A673 (cell line): Measurements from ENCODE around the gene ANGPTL2. TPM values are rescaled to one million over a fixed set of nuclear protein-coding genes. Genes with fewer than 3 reads are reported as not detected.

ENCODE experiments used
- BruUV-seq: library from RNA; stranded (reverse); fragments of 400-500 nt; replicated peaks from 2 replicates; lab custom pipeline; 2021; lab: Mats Ljungman, UMichigan
- CTCF ChIA-PET: fragments of 300-600 bp; sonication (Branson Sonifier 250); formaldehyde crosslinking; loops from one replicate; lab custom pipeline; 2022; ENCODE audit warnings: antibody characterized with exemption; lab: Charles Lee
- POLR2A ChIA-PET: fragments of 300-600 bp; sonication (Branson Sonifier 250); formaldehyde crosslinking; loops from one replicate; lab custom pipeline; 2022; ENCODE audit warnings: antibody characterized with exemption; ENCODE audit not compliant: low non-redundant PET; lab: Charles Lee
- DNase-seq: peaks from one replicate; pipeline ENCODE4 v3.0.0-alpha.2; 2015; ENCODE audit warnings: low spot score
- H3K27ac ChIP-seq: fragments of 200-600 bp; sonication (generic); 2 replicates; pipeline ENCODE4 v1.5.1; 2016; ENCODE audit warnings: mixed run types, low read depth, mild to moderate bottlenecking, mixed read lengths, antibody characterized with exemption, low read length; ENCODE audit not compliant: poor library complexity, severe bottlenecking
- H3K27me3 ChIP-seq: fragments of 200-600 bp; sonication (generic); replicated peaks from 2 replicates; pipeline ENCODE4 v1.6.1; 2017; ENCODE audit warnings: mixed run types, low read depth, mild to moderate bottlenecking, mixed read lengths, antibody characterized with exemption, low read length; ENCODE audit not compliant: insufficient read depth, poor library complexity
- H3K36me3 ChIP-seq: fragments of 200-600 bp; sonication (generic); 2 replicates; pipeline ENCODE4 v1.6.1; 2016; ENCODE audit warnings: mixed run types, mild to moderate bottlenecking, mixed read lengths, antibody characterized with exemption, low read length; ENCODE audit not compliant: insufficient read depth, poor library complexity, severe bottlenecking
- H3K4me1 ChIP-seq: fragments of 200-600 bp; sonication (generic); 2 replicates; pipeline ENCODE4 v1.6.1; 2017; ENCODE audit warnings: mixed run types, mild to moderate bottlenecking, mixed read lengths, antibody characterized with exemption, low read length; ENCODE audit not compliant: insufficient read depth, poor library complexity, severe bottlenecking
- H3K4me3 ChIP-seq: fragments of 200-600 bp; sonication (generic); 2 replicates; pipeline ENCODE4 v1.5.1; 2016; ENCODE audit warnings: low read depth, mixed run types, mild to moderate bottlenecking, mixed read lengths, low read length; ENCODE audit not compliant: poor library complexity, severe bottlenecking
- H3K9me3 ChIP-seq: fragments of 200-600 bp; sonication (generic); 2 replicates; pipeline ENCODE4 v1.6.1; 2016; ENCODE audit warnings: mixed run types, low read depth, mild to moderate bottlenecking, mixed read lengths, antibody characterized with exemption, low read length; ENCODE audit not compliant: poor library complexity, severe bottlenecking
- EZH2 ChIP-seq: fragments of 200-600 bp; sonication (generic); IDR thresholded peaks from 2 replicates; pipeline ENCODE4 v1.6.1; 2017; ENCODE audit warnings: borderline replicate concordance, low read depth, mild to moderate bottlenecking, mixed read lengths, antibody characterized with exemption, low read length; ENCODE audit not compliant: poor library complexity, severe bottlenecking
- intact Hi-C: fragments of 100-400 bp; cut with micrococcal nuclease; formaldehyde crosslinking; loops from one replicate; pipeline ENCODE4 v1.10.0; 2022; ENCODE audit not compliant: unreplicated experiment
- total RNA-seq: library from RNA; stranded (reverse); gene quantifications from 2 replicates; pipeline ENCODE4 v1.2.3, GENCODE V29; 2021
- TF ChIP-seq, protein P1 (sequence below): fragments of 300-800, 200-600 bp; sonication (generic); conservative IDR thresholded peaks from 2 replicates; pipeline ENCODE4 v1.5.1; 2017; ENCODE audit warnings: low read depth, mild to moderate bottlenecking, antibody characterized with exemption, low read length, moderate library complexity, mixed read lengths

Gene ANGPTL2
- total RNA-seq, 1 experiment from 2014 or later = 2.5 TPM

DNA sequence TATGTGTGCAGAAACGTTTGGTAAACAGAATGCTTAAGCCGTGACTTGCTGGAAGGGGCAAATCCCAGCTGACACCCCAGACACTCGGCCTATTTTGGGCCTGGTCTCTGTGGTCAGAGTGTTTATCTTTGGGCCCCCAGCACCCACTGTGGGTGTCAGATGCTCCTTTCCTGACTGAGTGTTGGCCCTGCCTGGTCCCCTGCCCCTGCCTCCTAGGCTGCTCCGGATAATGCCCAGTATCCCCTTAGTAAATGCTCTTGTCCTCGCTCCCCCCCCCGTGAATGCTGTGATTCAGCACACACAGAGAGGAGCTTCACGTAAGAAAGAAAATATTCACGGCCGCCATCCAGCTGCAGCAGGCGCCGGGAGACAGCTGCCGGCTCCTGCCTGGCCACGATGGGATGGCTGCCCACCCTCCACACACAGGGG is 11.3 kb upstream of the ANGPTL2 start:
- no peak for DNase-seq
- no TSS peak for BruUV-seq

DNA sequence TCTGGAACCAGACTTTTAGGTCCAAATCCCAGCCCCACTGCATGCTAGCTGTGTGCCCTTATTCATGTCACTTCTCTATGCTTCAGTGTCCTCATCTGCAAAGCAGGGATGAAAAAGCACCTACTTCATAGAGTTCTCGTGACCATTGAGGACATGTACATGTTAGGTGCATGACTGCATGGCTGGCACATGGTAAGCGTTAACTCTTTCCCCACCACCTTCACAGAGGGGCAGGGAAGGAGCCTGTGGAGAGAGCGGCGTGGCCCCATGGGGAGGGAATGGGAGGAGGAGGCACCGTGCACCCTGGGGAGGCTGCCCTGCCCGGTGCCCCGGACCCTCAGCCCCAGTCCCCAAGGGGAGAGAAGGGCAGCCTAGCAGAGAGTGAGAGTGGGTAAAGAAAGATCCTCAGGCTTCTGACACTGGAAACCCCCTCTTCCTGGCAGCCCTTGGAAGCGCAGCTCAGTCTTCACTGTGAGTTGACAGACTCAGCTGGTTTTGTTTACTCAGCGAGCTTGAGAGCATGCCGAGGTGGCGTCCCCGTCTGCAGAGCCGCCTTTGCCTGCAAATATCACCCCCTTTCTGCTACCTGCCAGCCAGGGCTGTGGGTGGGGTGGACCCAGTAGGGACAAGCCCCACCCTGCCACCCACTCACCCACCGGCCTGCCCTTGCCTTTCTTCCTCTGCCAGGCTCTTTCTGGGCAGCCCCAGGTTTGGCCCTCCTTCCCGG is 10.6 kb upstream of the ANGPTL2 start:
- no peak overlapping the region for H3K27ac ChIP-seq
- no peaks in the 10 kb centered on the region for H3K27me3 ChIP-seq
- POLR2A ChIA-PET = no interaction called here
- TF ChIP-seq, protein P1, sequence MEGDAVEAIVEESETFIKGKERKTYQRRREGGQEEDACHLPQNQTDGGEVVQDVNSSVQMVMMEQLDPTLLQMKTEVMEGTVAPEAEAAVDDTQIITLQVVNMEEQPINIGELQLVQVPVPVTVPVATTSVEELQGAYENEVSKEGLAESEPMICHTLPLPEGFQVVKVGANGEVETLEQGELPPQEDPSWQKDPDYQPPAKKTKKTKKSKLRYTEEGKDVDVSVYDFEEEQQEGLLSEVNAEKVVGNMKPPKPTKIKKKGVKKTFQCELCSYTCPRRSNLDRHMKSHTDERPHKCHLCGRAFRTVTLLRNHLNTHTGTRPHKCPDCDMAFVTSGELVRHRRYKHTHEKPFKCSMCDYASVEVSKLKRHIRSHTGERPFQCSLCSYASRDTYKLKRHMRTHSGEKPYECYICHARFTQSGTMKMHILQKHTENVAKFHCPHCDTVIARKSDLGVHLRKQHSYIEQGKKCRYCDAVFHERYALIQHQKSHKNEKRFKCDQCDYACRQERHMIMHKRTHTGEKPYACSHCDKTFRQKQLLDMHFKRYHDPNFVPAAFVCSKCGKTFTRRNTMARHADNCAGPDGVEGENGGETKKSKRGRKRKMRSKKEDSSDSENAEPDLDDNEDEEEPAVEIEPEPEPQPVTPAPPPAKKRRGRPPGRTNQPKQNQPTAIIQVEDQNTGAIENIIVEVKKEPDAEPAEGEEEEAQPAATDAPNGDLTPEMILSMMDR = no peak
- no peak for TF ChIP-seq EZH2
- intact Hi-C loops = no loop called here
- no peak overlapping the region for H3K4me3 ChIP-seq
- H3K4me1 ChIP-seq = no peaks in the 10 kb centered on the region
- CTCF ChIA-PET = no interaction called here
- no peak for DNase-seq
- BruUV-seq = no TSS peak
- H3K9me3 ChIP-seq = no peaks in the 10 kb centered on the region
- no peaks in the 10 kb centered on the region for H3K36me3 ChIP-seq

More for the DNA sequence above, 11.3 kb upstream of the ANGPTL2 start:
- intact Hi-C loops = no loop called here
- Histone ChIP-seq H3K4me3 (no peak overlapping the region), H3K4me1 (no peaks in the 10 kb centered on the region), H3K27ac (no peak overlapping the region), H3K9me3 (no peaks in the 10 kb centered on the region), H3K36me3 (no peaks in the 10 kb centered on the region), H3K27me3 (no peaks in the 10 kb centered on the region)
- CTCF ChIA-PET = no interaction called here
- POLR2A ChIA-PET = no interaction called here
- TF ChIP-seq EZH2 = no peak
- TF ChIP-seq, protein P1 = no peak

DNA sequence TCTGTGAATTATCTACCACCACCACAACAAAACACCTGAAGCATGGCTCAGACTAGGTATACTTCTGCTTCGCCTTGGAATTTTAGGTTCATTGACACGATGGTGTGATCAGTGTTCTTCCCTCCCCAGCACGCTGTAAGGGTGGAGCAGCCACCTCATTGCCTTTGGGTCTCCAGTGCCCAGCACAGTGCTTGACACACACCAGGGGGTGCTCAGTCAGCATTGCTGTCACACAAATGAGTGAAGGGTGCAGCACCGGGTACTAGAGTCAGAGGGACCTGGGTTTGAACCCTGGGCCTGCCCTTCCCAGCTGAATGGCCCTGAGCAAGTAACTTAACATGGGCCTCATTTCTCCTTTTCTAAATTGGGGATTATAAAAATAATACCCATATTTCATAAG is 9.9 kb upstream of the ANGPTL2 start:
- DNase-seq = no peak

More for the DNA sequence above, 9.9 kb upstream of the ANGPTL2 start:
- ChIA-PET POLR2A (no interaction called here), CTCF (no interaction called here)
- intact Hi-C loops = no loop called here
- H3K4me3 ChIP-seq = no peak overlapping the region
- no peaks in the 10 kb centered on the region for H3K4me1 ChIP-seq
- H3K9me3 ChIP-seq = no peaks in the 10 kb centered on the region
- H3K27me3 ChIP-seq = no peaks in the 10 kb centered on the region
- no peaks in the 10 kb centered on the region for H3K36me3 ChIP-seq
- H3K27ac ChIP-seq = no peak overlapping the region
- BruUV-seq = no TSS peak
- no peak for TF ChIP-seq EZH2
- TF ChIP-seq, protein P1 = no peak
